T-helper 2 cell (primary cell): ENCODE results near the gene COX7A1.
"Not testable (repeated sequence)": the region's sequence is repeated elsewhere in the genome, so short reads cannot be mapped to it uniquely, and the experiment has no call there.

Experiments
- DNase-seq, 5 experiments: peaks; one replicate each; pipeline versions ENCODE4 v3.0.0 to v3.0.0-alpha.2; 2012 to 2022

The COX7A1 gene

DNA sequence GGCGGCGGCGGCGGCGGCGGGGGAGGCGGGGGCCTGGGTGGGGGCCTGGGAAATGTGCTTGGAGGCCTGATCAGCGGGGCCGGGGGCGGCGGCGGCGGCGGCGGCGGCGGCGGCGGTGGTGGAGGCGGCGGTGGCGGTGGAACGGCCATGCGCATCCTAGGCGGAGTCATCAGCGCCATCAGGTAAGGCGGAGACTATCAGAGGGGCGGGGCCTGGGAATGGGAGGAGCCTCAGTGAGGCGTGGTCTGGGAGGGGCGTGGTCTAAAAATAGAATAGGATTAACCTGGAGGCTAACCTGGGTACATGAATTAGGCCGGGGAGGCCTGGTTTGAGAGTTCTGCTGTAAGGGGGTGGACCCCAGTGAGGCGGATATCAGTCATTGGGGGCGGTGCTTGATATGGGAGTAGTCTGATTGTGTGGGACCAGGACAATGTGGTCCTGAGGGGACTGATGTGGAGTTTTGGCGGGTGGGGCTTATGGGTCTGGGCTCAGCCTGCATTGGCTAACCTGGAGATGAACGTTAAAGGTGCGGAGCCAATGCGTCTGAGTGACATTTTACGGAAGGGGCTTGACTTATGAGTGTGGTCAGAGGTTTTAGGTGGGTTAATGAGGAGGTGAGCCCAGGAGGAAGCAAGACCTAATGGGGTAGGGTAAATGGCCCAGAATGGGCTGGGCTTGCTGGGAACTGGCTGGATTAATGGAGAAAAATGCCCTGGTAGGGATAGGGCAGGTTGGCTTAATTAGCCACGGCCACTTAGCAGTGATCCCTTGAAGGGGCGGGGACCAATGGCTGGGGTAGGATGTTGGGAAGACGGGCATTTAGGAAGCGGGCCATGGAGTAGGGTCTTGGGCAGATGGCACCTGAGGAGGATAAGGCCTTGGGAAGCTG lies 11.0 kb downstream of the COX7A1 start:
- peak; percentile 79 to 87 (median 85) for DNase-seq

DNA sequence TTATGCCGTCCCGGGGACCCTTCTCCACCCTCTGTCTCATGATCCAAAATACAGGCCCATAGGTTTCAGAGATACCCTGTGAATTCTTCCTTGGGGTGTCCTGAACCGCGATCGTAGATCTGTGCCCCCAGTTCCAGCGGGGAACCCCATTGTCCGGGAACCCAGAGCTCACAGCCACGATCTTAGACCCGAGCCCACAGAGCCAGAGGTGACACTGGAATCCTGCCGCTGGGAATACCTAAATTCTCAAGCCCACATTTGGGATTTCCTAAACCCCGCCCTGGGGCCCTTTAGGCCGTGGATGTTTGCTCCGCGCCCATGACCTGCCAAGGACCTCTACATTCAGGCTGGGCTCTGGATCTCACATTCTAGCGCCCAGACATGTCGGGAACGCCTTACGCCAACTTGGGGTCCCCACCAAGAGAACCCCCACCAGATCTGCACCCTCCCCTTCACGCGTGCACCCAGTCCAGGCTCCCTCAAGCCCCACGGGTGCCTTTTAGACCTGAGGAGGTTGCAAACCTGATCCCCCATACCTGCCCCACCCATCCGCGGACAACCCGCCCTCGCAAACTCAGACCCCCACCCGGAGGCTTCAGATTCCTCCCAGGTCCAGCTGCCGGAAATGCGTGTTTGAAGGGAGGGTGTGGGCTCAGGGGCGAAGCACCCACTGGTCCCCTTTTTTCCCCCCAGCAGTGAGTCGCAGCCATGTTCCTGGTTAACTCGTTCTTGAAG lies 11.8 kb downstream of the COX7A1 start:
- DNase-seq, result peak in 2 of 5 experiments; percentile 21 to 49

DNA sequence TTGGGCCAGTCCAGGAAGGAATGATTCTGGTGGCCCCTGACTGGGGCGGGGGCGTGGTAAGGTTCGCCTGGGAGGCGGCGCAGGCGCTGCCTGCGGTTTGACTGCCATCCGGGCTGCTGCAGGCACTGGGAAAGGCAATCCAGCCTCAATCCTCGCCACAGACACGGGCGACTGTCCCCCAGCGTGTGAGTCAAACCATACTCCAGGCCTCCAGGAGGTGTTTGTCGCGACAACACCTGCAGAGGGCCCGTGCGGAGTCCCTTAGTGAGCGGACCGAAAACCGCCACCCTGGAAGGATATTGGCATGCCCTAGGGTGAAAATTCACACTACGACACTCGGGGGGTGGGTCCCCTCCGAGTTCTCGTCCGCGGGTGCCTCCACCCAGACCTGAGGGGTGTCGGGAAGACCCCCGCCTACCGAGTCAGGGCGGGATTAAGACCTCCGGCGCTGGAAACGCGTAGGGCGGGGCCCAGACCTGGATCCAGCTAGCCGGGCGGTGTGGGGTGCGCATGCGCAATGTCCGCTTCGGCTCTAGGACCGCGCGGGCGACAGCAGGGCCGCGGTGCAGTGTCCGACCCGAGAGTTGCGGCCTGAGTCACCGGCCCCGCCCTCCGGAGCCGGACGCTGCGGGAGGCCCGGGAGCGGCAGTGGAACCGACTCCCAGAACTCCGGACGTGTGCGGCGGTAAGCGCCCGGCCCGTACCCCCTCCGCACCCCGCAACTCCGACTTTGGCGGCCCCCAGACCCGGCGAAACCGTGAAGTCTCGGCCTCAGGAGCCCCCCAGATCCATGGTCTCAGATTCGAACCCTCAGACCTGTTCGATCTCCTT lies 12.6 kb downstream of the COX7A1 start, which contains the start of gene CAPNS1:
Gene CAPNS1 (plus strand): TSS at position 594 of the 831 bp plus-strand sequence. CDS start 946 bp downstream, outside the sequence.
- peak; percentile 80 to 92 (median 85) for DNase-seq

DNA sequence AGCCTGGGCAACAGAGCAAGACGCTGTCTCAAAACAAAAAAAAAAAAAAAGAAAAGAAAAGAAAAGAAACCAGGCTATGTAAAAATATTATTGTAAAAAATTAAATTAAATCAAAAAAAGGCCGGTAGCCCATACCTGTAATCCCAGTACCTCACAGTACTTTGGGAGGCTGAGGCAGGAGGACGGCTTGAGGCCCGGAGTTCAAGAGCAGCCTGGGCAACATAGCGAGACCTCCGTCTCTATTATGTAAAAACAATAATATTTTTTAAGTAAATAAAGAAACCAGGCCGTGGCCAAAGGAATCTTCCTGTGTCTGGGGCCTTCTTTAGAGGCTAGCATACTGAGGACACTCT lies 13.2 kb downstream of the COX7A1 start:
- DNase-seq, result no peak

DNA sequence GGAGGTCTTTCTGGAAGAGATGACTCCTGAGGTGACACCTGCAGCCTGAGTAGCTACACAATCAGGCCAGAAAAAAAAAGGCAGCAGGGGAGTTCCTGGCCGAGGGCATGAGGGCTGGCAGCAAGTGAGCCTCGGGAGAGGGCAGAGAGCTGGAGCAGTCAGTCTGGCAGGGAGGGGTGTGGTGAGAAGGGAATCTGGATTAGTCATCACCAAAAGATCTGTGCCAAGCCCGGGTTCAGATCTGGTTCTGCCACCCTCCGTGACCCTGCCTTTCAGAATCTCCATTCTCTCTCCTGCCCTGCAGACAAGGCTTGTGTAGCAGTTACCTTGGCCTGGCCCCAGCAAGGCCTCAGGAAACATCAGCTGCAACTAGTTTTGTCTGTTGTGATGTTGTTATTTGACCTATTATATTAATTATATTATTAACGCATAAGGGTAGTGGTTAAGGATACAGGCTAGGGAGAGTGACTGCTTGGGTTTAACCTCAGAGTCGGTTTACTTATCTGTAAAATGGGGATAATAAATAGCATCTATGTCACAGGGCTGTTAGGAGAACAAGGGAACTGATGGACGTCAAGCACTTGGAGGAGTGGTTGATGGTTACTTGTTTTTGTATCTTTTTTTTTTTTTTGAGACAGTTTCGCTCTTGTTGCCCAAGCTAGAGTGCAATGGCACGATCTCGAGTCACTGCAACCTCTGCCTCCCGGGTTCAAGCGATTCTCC lies 15.1 kb downstream of the COX7A1 start:
- DNase-seq, result peak in 1 of 5 experiments; percentile 14

DNA sequence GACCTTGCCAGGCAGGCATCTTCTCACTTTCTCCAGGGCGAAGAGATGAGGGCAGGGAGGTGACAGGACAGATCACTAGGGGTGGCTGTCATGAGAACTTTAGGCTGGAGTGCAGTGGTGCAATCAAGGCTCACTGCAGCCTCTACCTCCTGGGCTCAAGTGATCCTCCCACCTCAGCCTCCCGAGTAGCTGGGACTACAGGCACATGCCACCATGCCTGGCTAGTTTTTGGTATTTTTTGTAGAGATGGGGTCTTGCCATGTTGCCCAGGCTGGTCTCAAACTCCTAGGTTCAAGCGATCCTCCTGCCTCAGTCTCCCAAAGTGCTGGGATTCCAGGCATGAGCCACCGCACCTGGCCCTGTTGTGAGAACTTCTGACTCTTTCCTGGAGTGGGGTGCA lies 17.4 kb downstream of the COX7A1 start:
- not testable (repeated sequence) for DNase-seq

DNA sequence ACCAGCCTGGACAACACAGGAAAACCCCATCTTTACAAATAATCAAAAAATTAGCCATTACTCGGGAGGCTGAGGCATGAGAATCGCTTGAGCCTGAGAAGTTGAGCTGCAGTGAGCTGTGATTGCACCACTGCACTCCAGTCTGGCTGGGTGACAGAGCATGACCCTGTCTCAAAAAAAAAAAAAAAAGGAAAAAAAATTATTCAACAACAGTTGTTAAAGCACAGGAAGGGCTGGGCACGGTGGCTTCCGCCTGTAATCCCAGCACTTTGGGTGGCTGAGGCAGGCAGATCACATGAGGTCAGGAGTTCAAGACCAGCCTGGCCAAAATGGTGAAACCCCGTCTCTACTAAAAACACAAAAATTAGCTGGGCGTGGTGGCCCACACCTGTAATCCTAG lies 21.0 kb downstream of the COX7A1 start:
- peak in 1 of 5 experiments; percentile 13 for DNase-seq

DNA sequence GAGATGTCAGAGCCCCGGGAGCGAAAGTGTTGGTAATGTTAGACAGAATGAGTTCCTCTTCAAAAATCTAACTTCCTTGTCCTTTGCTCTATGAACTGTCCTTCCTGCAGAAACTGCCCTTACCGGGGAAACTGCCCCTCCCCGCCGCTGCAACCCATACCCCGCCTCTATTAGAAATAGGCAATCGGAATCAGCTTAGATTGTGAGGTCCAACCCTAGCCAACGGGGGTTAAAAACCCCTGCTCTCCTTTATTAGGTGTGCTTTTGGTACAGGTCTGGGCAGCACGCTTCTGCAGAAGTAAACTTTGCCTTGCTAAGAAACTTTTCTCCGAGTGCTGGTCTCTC lies 23.9 kb downstream of the COX7A1 start:
- DNase-seq, result no peak

DNA sequence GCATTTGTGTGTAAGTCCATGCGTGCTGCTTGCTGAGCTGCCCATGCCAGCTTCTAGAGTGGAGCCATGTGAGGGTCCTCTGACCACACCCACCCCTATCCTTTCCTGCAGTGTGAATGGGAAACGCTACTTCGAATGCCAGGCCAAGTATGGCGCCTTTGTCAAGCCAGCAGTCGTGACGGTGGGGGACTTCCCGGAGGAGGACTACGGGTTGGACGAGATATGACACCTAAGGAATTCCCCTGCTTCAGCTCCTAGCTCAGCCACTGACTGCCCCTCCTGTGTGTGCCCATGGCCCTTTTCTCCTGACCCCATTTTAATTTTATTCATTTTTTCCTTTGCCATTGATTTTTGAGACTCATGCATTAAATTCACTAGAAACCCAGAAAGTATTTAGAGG lies 26.7 kb downstream of the COX7A1 start:
- no peak for DNase-seq

DNA sequence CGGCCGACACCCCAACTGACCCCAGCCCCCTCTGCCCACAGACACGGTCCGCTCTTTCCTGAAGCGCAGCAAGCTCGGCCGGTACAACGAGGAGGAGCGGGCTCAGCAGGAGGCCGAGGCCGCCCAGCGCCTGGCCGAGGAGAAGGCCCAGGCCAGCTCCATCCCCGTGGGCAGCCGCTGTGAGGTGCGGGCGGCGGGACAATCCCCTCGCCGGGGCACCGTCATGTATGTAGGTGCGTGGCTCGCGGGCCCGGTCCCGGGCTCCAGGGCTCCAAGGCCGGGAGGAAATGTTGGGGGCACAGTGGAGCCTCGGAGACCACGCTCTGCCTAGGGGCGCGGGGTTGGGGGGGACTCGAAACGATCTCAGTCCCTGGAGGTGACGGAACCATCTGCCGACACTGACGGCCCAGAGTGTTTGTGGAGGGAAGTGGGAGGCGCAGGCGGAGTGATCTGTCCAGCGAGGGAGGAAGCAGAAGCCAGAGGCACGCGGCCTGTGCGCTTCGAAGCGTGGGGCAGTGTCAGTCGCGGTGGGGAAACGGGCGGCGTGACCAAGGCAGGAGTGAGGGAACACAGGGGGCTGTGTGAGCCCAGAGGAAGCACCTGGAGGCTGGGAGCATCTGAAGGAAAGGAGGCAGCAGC lies 30.6 kb downstream of the COX7A1 start:
- DNase-seq, result no peak

DNA sequence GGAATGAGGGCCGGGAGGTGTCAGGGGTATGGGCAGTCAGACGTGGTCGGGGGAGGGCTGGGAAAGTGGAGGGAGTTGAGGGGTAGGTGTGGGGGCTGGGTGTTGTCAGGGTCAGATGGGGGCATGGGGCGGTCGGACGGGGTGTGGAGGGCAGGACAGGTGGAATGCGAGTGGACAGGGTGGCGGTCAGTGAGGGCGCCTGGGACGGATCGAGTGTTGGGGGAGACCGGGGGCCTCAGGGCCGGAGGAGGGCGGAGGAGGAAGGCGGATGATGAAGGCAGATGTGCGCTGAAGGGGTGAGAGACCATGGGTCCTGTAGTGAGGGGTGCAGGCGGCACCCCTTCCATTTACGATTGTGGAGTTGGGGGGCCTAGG lies 31.3 kb downstream of the COX7A1 start:
- no peak for DNase-seq

DNA sequence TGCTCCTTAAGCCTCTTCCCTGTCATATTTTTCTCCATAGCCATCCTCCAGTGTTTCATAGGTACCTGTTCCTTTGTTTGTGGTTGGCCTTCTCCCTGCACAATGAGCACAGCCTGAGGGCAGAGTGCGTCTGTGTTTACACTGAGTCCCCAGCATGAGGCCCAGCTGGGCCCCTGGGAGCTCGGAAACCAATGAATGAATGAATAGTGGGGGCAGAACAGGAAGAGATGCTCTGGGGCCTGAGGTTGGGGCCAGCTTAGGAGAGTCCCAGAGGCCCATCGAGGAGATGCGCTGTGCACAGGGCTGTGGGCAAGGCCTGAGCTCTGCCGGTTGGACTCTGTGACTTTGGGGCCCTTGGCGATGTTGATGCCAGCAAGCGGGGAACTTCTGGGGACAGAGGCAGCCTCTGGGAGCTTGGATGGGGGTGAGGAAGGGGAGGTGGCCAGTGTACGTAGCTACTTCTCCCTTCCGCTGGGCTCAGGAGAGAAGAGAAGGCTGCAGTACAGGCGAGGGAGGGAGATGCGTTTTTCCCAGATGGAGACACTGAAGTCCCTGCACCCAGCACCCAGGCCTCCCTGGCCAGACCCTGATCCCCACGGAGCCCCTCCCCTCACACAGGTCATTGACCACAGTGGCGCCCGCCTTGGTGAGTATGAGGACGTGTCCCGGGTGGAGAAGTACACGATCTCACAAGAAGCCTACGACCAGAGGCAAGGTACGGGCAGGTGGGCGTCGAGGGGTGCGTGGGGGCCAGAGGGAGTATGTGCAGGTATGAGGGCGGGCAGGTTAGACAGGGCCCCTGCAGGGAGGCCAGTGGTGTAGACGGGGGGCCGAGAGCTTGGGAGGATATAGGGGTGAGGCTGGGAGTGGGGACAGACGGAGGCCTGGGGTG lies 31.9 kb downstream of the COX7A1 start:
- no peak for DNase-seq

DNA sequence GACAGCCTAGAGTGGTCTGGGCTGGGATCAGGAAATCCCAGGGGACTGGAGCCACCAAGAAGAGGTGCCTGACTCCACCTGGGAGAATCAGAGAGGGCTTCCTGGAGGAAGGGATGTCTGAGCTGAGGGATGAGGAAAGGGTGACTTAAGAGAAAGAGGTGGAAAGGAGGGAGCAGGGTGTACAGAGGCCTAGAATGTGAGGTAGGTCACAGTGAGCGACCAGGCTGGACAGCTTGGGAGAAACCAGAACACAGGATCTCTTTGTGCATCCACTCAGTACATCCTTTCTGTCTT lies 36.0 kb downstream of the COX7A1 start:
- no peak for DNase-seq

DNA sequence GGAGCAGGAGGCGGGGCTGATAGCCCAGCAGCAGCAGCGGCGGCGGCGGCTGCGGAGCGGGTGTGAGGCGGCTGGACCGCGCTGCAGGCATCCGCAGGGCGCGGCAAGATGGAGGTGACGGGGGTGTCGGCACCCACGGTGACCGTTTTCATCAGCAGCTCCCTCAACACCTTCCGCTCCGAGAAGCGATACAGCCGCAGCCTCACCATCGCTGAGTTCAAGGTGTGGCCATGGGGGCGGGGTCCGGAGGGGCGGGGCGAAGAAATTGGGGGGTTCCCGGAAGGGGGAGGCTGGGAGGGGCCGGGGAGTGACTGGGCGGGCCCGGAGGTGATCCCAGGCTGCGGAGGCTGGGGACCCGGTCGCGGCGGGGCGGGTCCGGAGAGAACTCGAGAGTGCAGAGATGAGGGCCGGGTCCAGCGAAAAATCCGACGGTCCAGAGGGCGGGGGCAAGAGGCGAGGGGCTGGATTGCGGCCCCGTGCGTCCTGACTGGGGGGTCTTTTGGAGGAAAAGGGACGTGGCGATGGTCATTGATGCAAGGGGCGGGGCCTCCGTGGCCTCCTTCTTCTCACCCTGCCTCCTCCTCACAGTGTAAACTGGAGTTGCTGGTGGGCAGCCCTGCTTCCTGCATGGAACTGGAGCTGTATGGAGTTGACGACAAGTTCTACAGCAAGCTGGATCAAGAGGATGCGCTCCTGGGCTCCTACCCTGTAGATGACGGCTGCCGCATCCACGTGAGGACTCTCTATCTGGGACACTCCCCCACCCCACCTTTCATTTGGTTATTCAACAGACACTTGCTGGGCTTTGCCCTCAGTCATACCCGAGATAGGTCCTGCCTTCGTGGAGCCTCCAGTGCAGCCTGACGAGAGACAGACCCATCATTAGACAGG lies 36.5 kb downstream of the COX7A1 start, which contains the start of gene TBCB:
Gene TBCB (plus strand): TSS at position 16 of the 891 bp plus-strand sequence. CDS start 93 bp downstream, at position 109.
- peak in 4 of 5 experiments; percentile 55 to 93 (median 86) for DNase-seq

DNA sequence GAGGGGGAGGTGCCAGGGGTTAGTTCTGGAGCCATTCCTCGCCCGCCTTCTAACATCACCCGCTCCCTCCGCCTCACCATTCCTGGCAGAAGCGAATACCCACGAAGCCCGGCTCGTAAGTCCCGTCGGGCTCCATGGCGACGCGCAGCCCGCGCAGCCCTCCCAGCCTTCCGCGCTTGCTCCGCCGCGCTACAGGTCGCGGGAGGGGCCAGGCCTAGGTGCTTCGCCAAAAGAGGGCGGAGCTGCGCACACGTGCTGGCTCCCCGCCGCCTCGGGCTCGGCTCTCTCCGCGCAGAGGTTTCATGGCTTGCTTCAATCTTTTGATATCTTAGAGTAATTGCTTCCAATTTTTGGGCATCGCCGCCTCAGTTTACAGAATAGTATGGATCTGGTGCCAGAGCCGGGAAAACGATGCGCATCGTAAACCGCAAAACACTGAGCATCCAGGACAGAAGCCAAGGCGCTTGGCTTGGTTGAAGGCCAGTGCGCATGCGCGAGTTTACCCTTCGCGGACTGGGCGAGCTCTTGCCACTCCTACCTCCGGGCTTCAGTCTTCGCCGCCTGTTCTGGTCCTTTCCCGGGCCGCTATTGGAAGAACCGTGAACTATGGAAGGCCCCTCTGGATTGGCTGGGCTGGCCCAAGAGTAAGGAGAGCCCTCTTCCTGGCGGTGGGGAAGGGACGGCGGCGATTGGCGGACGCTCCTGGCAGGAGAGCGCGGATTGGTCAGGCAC lies 37.4 kb downstream of the COX7A1 start, which contains the start of gene POLR2I:
Gene POLR2I (minus strand): TSS at position 155 of the 732 bp plus-strand sequence. CDS start 19 bp downstream, at position 136.
- peak; percentile 90 to 100 (median 99) for DNase-seq

DNA sequence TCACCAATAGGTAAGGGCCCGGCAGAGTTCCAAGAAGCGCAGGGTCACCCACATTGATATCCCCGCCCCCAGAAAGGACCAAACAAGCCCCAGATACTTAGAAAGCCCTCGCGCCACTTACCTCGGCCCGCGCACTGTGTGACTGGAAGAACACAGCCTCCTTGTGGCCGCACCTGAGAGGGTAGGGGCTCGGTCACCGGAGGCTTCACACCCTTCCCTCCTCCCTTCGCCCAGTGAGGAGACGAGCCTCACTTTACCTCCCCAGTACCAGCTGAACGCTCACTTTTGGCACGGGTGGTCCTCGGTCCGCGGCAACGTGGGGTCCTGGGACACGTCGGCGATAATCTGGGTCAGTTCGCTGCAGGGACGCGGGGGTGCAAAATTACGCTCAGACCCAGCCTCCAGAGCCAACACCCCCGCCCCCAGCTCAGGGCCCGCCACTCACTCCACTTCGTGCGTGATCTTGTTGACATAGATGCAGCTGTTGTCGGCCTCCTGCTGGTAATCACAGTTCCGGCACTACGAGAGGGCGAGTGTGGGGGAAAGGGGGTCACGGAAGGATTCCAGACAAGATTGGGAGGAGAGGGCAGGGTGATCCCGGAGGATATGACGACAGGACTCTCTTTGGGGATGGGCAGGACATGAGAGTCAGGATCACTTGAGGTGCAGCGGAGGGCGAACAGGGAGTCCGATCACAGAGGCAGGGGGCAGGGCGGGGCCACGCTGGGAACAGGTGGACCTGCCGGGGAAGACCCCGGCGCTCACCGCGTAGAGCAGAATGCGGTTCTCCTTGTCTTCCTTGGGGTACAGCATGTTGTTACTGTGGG lies 38.1 kb downstream of the COX7A1 start:
- peak in 1 of 5 experiments; percentile 41 for DNase-seq

DNA sequence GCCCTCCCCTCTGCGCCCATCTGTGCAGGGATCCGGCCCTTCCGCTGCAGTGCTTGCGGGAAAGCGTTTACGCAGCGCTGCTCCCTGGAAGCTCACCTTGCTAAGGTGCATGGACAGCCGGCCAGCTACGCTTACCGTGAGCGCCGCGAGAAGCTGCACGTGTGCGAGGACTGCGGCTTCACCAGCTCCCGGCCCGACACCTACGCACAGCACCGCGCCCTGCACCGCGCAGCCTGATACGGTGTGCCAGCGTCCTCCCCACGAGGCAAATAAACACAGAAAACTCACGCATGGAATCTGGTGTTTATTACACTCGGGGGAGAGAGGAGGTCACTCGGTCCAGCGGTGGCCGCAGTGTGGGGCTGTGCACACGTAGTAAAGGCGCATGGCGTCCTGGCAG lies 38.8 kb downstream of the COX7A1 start:
- DNase-seq, result no peak

DNA sequence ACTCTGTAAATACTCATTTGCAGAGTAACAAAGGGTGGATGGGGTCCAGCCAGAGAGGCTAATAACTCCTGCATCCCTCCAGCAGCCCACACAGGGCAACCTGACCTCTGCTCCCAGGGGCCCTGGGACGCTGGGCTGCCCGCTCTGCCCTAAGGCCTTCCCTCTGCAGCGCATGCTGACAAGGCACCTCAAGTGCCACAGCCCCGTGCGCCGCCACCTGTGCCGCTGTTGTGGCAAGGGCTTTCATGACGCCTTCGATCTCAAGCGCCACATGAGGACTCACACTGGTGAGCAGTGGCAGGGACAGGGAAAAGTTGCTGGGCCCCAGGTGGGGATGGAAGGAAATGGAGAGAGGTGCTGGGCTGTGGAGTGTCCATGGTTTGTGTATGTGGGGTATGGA lies 39.6 kb downstream of the COX7A1 start:
- DNase-seq, result no peak
